GM19324 (cell line): ENCODE results near the gene S100G.

ENCODE experiments used
- ATAC-seq: cut with Tn5 transposase; IDR thresholded peaks from one replicate; pipeline ENCODE4 v1.9.1; 2021; ENCODE audit warnings: mild to moderate bottlenecking, moderate library complexity; ENCODE audit not compliant: unreplicated experiment, low FRiP score

Gene S100G

GRCh38 chrX:16646366-16647138 lies 3.4 kb upstream of the S100G start:
- ATAC-seq = no peak

DNA sequence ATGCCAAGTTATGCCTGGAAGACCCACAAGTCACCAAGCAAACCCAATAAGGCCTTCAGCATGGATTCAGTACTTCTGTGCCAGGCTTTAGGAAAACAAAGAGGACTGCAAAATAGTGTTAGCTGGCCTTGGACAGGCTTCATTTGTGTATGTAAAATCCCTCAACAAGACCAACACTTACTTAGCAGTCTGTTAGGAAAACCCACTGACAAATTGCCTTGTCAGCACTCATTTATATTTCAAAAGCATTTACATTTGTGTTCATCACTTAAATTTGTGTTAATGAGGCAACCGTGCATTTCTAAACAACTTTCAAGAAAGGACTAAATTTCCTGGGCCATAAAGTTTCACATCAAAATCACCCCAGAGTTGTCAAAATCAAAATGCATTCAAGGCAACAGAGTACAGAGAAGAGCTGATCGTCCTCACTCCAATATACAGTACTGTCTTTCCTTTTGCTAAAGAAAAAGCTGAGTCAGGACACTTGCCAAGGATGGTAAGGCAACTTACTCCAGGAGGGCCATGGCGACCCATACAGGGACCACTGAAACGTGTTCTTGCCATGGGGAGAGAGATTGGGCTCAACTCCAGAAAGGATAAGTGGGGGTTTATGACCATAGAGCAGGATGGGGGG lies 1.6 kb downstream of the S100G start:
- no peak for ATAC-seq

DNA sequence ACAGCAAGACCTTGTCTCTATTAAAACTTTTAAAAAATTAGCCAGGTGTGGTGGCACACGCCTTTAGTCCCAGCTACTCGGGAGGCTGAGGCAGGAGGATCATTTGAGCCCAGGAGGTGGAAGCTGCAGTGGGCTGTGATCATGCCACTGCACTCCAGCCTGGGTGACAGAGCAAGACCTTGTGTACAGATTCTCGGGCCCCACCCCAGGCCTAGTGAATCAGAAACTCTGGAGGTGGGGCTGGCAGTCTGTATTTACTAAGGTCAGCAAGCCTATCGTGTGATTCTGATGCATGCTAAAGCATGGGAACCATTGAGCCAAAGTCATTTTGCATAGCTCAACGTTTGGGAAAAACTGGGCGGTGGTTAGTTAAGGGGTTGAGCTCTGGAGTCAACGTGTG lies 3.5 kb downstream of the S100G start:
- no peak for ATAC-seq

DNA sequence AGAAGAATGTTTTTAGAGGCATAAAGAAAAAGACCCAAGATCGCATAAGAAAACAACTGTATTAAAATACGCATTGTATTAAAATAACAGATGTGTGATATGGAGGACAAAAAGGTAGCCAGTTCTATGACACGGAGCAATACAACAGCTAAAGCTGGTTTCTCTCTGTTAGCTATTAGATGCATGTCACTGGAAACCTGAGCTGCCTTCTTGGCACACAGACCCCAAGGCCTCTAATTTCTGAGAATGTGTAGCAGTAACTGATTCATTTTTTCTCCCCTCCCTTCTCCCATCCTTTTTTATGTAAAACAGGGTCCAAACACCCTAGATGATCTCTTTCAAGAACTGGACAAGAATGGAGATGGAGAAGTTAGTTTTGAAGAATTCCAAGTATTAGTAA lies 4.1 kb downstream of the S100G start:
- ATAC-seq = no peak

- ATAC-seq = no peak
These were observed 8.3 kb downstream of the S100G start for GRCh38 chrX:16658284-16658683.

GRCh38 chrX:16659321-16659720 lies 9.4 kb downstream of the S100G start:
- no peak for ATAC-seq

DNA sequence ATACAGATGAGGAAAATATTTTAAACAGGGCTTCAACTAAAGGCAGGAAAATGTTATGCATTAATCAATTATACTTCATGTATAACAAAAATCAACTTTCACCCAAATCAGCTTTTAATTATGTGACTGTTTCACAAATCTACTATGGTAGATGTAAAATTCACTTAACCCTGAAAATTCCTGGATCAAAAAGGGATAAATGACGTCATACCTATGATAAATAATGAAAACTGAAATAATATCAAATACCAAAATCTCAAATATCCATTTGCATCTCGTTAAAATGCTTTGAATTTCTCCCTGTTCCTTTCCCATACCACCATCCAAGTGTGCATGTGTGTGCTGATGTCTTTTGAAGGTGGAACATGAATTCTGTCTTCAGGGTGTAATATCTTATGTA lies 11.5 kb downstream of the S100G start:
- no peak for ATAC-seq

DNA sequence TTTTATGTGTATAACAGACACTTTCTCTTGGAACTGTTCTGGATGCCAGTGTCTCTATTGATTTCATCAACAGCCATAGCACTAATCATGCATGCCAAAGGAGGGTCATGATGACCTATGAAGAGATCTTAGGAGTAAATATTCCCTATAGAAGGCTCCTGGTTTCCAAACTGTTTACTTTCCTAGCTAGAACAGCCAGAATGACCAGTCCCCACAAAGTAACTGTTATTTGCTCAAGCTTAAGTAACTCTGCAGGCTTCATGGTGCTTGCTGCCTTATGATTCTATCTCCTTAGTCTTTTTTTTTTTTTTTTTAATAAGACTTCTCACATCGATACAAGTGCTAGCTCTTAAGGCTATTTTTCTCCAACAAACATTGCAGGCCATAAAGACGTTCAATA lies 12.4 kb downstream of the S100G start:
- ATAC-seq = no peak

DNA sequence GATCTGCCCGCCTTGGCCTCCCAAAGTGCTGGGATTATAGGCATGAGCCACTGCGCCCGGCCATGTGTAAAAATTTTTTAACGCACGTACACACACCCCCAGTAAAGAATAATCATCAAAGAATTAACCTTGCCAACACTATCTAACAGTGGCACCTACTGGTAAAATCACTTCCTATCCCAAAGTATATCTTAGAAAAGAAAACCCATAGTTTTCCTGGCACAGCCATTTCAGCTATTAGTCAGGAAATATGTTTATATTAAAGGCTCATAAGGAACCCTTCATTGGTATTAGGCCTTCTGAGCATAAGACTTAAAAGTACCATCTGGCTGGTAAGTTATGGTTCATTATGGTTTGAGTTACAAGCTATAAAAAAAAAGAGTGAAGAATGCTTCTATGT lies 14.1 kb downstream of the S100G start:
- no peak for ATAC-seq

GRCh38 chrX:16664626-16665025 lies 14.7 kb downstream of the S100G start:
- no peak for ATAC-seq

DNA sequence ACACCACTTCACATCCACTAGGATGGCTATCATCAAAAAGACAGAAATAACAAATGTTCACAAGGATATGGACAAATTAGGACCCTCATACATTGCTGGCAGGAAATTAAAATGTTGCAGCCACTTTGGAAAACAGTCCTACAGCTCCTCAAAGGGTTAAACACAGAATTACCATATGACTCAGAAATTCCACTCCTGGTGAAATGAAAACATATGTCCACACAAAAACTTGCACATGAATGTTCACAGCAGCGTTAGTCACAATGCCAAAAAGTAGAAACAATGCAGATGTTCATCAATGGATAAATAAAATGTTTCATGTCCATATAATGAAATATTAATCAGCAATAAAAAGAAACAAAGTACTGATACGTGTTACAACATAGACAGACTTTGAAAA lies 15.1 kb downstream of the S100G start:
- no peak for ATAC-seq

DNA sequence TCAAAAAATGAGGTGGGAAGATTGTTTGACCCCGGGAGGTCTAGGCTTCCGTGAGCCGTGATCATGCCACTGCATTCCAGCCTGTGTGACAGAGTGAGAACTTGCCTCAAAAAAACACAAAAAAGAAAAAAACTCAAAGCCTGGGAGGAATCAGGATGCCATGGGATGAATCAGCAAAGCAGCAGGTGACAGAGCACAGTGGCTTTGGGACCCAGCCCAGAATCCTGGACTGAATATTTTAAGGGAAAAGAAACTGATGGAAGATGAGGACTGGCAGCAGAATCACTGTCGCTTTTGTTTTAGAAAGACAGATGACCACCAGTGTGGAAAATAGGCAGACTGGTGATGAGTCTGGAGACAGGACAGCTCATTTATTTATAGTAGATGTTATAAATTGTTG lies 16.6 kb downstream of the S100G start:
- ATAC-seq = no peak

DNA sequence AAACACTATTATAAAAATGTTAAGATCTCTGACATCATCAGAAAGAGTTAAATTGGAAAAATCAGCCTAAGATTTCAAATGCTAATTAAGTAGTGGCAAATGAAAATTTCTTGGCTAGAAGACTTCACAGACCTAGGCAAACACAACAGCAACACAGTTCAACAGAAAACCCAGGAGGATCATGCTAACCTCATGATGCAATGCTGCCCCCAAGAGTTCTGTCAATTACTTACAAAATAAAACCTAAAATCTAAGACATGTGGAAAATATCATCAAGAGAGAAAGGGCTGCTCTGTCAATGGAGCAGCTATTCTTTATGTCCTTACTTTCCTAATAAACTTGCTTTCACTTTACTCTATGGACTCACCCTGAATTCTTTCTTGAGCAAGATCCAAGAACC lies 21.0 kb downstream of the S100G start:
- no peak for ATAC-seq

DNA sequence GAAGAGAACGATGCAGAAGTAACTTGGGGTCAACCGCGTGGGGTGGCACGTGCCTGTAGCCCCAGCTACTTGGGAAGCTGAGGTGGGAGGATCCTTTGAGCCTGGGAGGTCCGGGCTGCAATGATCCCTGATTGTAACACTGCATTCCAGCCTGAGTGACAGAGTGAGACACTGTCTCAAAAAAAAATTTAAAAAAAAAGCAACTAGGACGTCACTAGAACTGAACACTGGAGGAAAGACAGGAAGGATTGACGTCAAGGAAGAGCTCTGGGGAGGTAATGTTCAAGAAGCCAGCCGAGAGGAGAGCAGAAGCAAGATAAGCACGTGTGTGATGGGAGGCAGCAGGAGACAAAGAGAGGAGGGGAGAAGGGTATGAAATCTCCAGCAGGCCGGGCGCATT lies 28.7 kb downstream of the S100G start:
- no peak for ATAC-seq

DNA sequence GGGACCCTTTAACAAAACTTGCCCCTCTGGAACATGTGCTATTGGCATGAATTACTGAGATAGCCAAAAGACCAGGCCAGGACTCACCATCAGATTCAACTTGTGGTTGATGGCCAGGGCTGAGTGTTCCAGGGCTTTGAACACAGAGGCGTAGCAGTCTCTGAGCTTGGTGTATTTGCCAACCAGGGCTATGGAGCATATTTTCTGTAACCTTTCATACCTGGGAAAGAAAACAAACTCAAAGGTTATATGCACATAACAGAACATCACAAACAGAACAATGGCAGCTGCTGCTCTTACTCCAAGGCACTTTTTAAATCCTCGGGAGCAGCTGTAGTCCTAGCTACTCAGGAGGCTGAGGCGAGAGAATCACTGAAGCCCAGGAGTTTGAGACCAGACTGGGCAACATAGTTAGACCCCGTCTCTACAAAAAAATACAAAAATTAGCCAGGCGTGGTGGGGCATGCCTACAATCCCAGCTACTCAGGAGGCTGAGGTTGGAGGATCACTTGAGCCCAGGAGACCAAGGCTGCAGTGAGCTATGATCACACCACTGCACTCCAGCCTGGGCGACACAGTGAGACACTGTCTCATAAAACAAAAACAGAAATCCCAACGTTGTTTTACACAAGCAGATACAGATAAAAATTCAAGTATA lies 33.2 kb downstream of the S100G start:
- no peak for ATAC-seq

DNA sequence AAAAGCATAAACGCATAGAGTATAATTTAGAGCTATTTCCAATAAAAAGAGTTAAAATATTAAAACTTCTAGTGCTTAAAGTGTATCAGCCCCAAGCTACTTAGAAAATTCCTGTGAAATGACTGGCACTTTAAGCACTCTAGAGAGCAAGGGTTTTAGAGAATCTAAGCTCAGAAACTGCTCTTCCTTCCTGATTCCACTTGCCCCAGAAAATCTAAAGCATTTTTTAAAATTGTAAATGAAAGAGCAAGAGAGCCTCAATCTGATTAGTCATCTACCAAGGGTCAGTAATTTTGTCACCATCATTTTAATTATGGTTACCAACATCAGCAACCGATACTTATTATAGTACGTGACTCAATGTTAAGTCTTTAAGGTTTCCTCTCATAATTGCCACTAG lies 37.6 kb downstream of the S100G start:
- ATAC-seq = no peak

- no peak for ATAC-seq
These were observed 45.2 kb downstream of the S100G start for GRCh38 chrX:16695079-16695676.

DNA sequence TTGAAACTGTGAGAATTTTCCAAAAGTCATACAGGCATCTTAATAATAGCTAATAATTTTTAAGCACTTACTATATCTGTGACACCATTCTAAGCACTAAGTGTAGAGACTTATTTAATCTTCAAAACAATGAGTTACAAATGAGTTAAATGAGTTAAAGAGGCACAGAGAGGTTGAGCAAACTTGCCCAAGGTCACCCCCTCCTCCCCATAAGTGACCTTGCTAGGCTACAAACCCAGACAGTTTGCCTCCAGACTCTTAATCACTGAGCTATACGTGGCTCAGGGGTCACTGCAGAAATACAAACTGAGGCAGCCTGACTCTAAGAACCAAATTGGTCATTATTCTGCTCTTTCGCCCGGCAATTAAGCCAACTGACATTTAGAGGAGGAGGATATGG lies 47.0 kb downstream of the S100G start:
- no peak for ATAC-seq

DNA sequence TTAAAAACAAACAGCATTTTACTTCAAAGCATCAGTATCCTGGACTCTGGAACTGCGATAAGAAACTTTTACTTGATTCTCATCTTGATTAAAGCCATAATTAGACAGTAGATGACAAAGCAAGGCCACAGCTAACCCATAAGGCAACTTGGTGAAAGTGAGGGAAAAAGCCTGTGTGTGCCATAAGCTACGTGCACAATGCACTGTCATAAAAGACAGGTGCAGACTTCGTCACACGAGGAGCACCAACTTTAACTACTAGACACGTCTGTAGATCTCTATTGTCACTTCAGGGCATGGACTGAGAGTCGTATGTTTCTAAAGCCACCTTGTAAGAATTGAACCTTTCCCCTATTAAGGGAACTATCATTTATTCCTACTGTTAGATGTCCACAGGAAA lies 49.4 kb downstream of the S100G start:
- ATAC-seq = no peak

DNA sequence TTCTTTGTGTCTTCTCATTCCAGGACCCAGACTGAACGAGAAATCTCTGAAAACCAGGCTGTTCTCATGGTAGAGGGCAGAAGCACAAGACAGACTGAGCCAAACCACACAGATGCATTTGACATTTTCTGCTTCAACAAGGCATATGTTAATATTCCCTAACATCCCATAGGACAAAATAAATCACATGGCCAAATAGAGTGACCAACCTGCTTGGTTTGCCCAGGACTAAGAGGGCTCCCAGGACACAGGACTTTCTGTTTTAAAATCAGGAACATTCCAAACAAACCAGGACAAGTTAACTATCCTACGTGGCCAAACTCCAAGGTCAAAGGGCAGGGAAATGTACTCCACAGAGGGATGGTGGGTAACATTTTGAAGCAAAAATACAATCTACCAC lies 50.8 kb downstream of the S100G start:
- no peak for ATAC-seq
